K562 (cell line): Measurements from ENCODE around the gene DUSP5. TPM values are rescaled to one million over a fixed set of nuclear protein-coding genes. Genes with fewer than 3 reads are reported as not detected.

Source experiments
- ASH1L ChIP-seq: fragments of 450-650 bp; IDR thresholded peaks from 2 replicates; pipeline ENCODE4 v1.6.1; 2018; ENCODE audit warnings: borderline replicate concordance, mild to moderate bottlenecking, low read depth; ENCODE audit not compliant: partially characterized antibody
- BMI1 ChIP-seq: fragments of 150-350 bp; IDR thresholded peaks from 2 replicates; pipeline ENCODE4 v1.6.1; 2014; ENCODE audit warnings: low read length
- CAMTA2 ChIP-seq: fragments of 250-450 bp; sonication (Bioruptor Pico); conservative IDR thresholded peaks from 2 replicates; pipeline ENCODE4 v1.5.1; 2022
- CTBP1 ChIP-seq: fragments of 450-650 bp; IDR thresholded peaks from 2 replicates; pipeline ENCODE4 v1.6.1; 2016; ENCODE audit warnings: borderline replicate concordance
- E2F6 ChIP-seq, 2 experiments: IDR thresholded peaks; 2 replicates each; pipeline ENCODE4 v1.6.1; 2011; ENCODE audit warnings: borderline replicate concordance in 1 of 2, control low read depth in 1 of 2, low read depth in 1 of 2, low read length in 1 of 2, mild to moderate bottlenecking in 1 of 2, mixed read lengths in 1 of 2, moderate library complexity in 1 of 2; ENCODE audit not compliant: insufficient read depth in 1 of 2, insufficient read length in 1 of 2, poor library complexity in 1 of 2, severe bottlenecking in 1 of 2; ENCODE audit errors: extremely low read depth in 1 of 2
- ETS2 ChIP-seq: IDR thresholded peaks from 2 replicates; pipeline ENCODE4 v1.6.1; 2016; ENCODE audit warnings: borderline replicate concordance, missing genetic modification characterization, mild to moderate bottlenecking, moderate library complexity, missing compliant biosample characterization; ENCODE audit not compliant: poor library complexity, severe bottlenecking
- HMG20B ChIP-seq: fragments of 250-450 bp; sonication (Bioruptor Pico); IDR thresholded peaks from 2 replicates; pipeline ENCODE4 v1.5.0; 2021; ENCODE audit warnings: mild to moderate bottlenecking
- LCOR ChIP-seq: sonication (generic); formaldehyde crosslinking; IDR thresholded peaks from 2 replicates; pipeline ENCODE4 v1.8.0; 2022; ENCODE audit warnings: mild to moderate bottlenecking, missing genetic modification reagents
- MLX ChIP-seq, 2 experiments: fragments of 450-650 bp in 1 of 2; sonication (generic) in 1 of 2; formaldehyde crosslinking; conservative IDR thresholded peaks; 2 replicates each; pipeline versions ENCODE4 v1.4.0 to v1.8.1; 2020 to 2022; ENCODE audit warnings: mild to moderate bottlenecking in 1 of 2, missing genetic modification reagents in 1 of 2
- NUFIP1 ChIP-seq: fragments of 450-650 bp; IDR thresholded peaks from 2 replicates; pipeline ENCODE4 v1.6.1; 2018; ENCODE audit not compliant: partially characterized antibody
- PHB2 ChIP-seq: fragments of 450-650 bp; IDR thresholded peaks from 2 replicates; pipeline ENCODE4 v1.6.1; 2017; ENCODE audit warnings: low read depth
- RAD51 ChIP-seq: fragments of 450-650 bp; IDR thresholded peaks from 2 replicates; pipeline ENCODE4 v1.7.1; 2016; ENCODE audit warnings: low read depth, mild to moderate bottlenecking, borderline replicate concordance
- RBM17 ChIP-seq: fragments of 200-400 bp; formaldehyde crosslinking; IDR thresholded peaks from 2 replicates; pipeline ENCODE4 v1.6.1; 2017; ENCODE audit warnings: low read depth, mild to moderate bottlenecking, low read length, borderline replicate concordance
- SAP30 ChIP-seq: fragments of 200-600 bp; sonication (generic); IDR thresholded peaks from 2 replicates; pipeline ENCODE4 v1.6.1; 2012; ENCODE audit warnings: borderline replicate concordance, low read depth, mild to moderate bottlenecking, moderate library complexity, low read length, control low read depth, inconsistent platforms; ENCODE audit not compliant: insufficient read depth, poor library complexity, severe bottlenecking
- TCF15 ChIP-seq: fragments of 250-450 bp; sonication (Bioruptor Pico); IDR thresholded peaks from 2 replicates; pipeline ENCODE4 v1.8.0; 2022; ENCODE audit warnings: moderate library complexity, mild to moderate bottlenecking, inconsistent platforms
- XRCC4 ChIP-seq: IDR thresholded peaks from one replicate; pipeline ENCODE4 v1.6.1; 2011; ENCODE audit not compliant: insufficient read depth, insufficient read length; ENCODE audit errors: extremely low read depth
- ZBTB2 ChIP-seq: fragments of 450-650 bp; IDR thresholded peaks from 2 replicates; pipeline ENCODE4 v1.6.1; 2016; ENCODE audit warnings: antibody characterized with exemption
- ZBTB34 ChIP-seq: fragments of 250-450 bp; sonication (Bioruptor Pico); IDR thresholded peaks from 2 replicates; pipeline ENCODE4 v1.8.0; 2021; ENCODE audit warnings: mild to moderate bottlenecking, moderate library complexity
- ZNF124 ChIP-seq: sonication (generic); formaldehyde crosslinking; IDR thresholded peaks from 2 replicates; pipeline ENCODE4 v1.8.1; 2022; ENCODE audit warnings: missing genetic modification reagents
- ZNF324 ChIP-seq: fragments of 250-450 bp; sonication (Bioruptor Pico); IDR thresholded peaks from 2 replicates; pipeline ENCODE4 v1.4.0; 2020; ENCODE audit warnings: mild to moderate bottlenecking
- ZNF507 ChIP-seq: conservative IDR thresholded peaks from 2 replicates; pipeline ENCODE4 v1.6.1; 2017; ENCODE audit warnings: missing genetic modification characterization, missing compliant biosample characterization
- ZNF668 ChIP-seq: fragments of 250-450 bp; sonication (Bioruptor Pico); IDR thresholded peaks from 2 replicates; pipeline ENCODE4 v1.8.0; 2022; ENCODE audit warnings: mild to moderate bottlenecking, inconsistent platforms
- ZNF695 ChIP-seq: fragments of 450-650 bp; formaldehyde crosslinking; IDR thresholded peaks from 2 replicates; pipeline ENCODE4 v1.4.0; 2020; ENCODE audit warnings: mild to moderate bottlenecking, moderate library complexity
- polyA plus RNA-seq, 8 experiments: library from polyadenylated mRNA; depleted of rRNA in 4 of 8; stranded (reverse) in 5 of 8; unstranded in 3 of 8; fragments of >200 nt; fragmentation: Nextera tagmentation in 2 of 8; fragmentation: Illumina TruSeq in 1 of 8; extraction: Ambion mirVana in 2 of 8; extraction: Trizol in 1 of 8; gene quantifications; 2 replicates each; pipeline versions ENCODE4 v1.2.1 to v1.2.3, GENCODE V29; 2011 to 2014; ENCODE audit warnings: inconsistent platforms in 1 of 8, missing spikeins in 1 of 8
- total RNA-seq, 7 experiments: library from RNA; depleted of rRNA in 6 of 7; stranded (reverse); fragments of >200 nt in 6 of 7; fragmentation: Illumina TruSeq in 2 of 7; extraction: Trizol in 2 of 7; gene quantifications; 2 replicates each; pipeline versions ENCODE4 v1.2.1 to v1.2.3, GENCODE V29; 2011 to 2021; ENCODE audit warnings: low replicate concordance in 1 of 7

The DUSP5 gene
- total and polyA plus RNA-seq, 9 of the 15 experiments (the other 6 are each of a cell fraction or from before 2014, with no cell fraction given) = 0.49 to 3.4 (median 2.0) TPM

GRCh38 chr10:110501142-110501937 is 3.6 kb downstream of the DUSP5 start (continued):
- peak; percentile 71; the same call in 1 of the 2 replicates for TF ChIP-seq ZBTB2
- no peak for TF ChIP-seq RAD51
- peak; percentile 65; the same call in 1 of the 2 replicates for TF ChIP-seq CTBP1
- no peak for TF ChIP-seq ZNF695 (CRISPR knock-in tag)
- TF ChIP-seq ASH1L = no peak
- no peak for TF ChIP-seq ZNF668 (CRISPR knock-in tag)
- no peak for TF ChIP-seq BMI1
- TF ChIP-seq HMG20B = no peak
- no peak for TF ChIP-seq RBM17
- TF ChIP-seq ETS2 (tag) = no peak
- TF ChIP-seq LCOR (CRISPR knock-in tag) = no peak
- no peak for TF ChIP-seq ZNF324 (CRISPR knock-in tag)
- no peak for TF ChIP-seq TCF15 (CRISPR knock-in tag)
- no peak for TF ChIP-seq PHB2
- peak in 1 of 2 experiments; percentile 34 for TF ChIP-seq E2F6 (IDR thresholded peaks at IDR 0.05; ENCODE audit: borderline replicate concordance in 1 of 2, extremely low read depth in 1 of 2, insufficient read depth in 1 of 2, insufficient read length in 1 of 2, low read depth in 1 of 2, low read length in 1 of 2, poor library complexity in 1 of 2, severe bottlenecking in 1 of 2)
- no peak for TF ChIP-seq ZBTB34 (CRISPR knock-in tag)
- no peak for TF ChIP-seq MLX (CRISPR knock-in tag; conservative IDR thresholded peaks at IDR 0.05)
- TF ChIP-seq ZNF507 (tag) = no peak
- no peak for TF ChIP-seq CAMTA2 (CRISPR knock-in tag)
- no peak for TF ChIP-seq ZNF124 (CRISPR knock-in tag)
- no peak for TF ChIP-seq XRCC4
- TF ChIP-seq SAP30 = no peak
- no peak for TF ChIP-seq NUFIP1
